Uterus (tissue), 2 donors: ENCODE results near the gene MPP3.

ENCODE experiments used
- POLR2A ChIP-seq, 2 donors: fragments of 450-650 bp; IDR thresholded peaks; one replicate each; pipeline ENCODE4 v1.6.1; 2016; ENCODE audit warnings: antibody characterized with exemption in 2 of 2, mild to moderate bottlenecking in 1 of 2, moderate library complexity in 1 of 2
- TF ChIP-seq, protein P1 (sequence below), 4 experiments: fragments of 200-600 bp in 2 of 4; fragments of 450-650 bp in 2 of 4; sonication (generic) in 2 of 4; IDR thresholded peaks; one replicate each; pipeline ENCODE4 v1.5.1; 2016 to 2019; ENCODE audit warnings: antibody characterized with exemption in 4 of 4, mild to moderate bottlenecking in 2 of 4, moderate library complexity in 1 of 4

DNA sequence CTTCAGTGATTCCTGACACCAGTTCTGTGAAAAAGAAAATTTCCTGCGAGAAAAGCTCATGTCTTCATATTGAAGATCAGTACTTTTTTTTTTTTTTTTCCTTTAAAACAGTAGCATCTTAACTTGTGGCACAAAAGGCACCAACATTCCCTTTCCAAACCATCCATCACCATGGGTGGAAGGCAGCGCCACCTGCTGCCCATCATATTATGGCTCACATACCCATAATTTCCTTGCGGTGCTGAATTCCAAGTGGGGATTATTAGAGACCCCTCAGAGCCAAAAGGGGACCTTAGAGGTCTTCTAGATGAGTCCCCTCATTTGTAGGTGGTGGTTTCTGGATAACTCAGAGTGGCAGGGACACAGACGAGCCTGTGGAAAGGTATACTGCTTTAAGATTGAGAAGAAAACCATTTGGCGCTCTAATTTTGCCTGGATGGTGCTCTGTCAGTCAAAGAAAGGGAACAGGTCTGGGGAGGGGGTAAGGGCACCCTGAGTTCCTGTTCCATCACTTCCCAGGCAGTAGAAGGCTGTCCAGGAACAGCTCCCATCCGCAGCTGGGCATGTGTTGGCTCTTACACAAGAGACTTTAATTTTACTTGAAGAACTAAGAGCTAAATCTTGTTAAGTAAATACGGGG, 66.4 kb downstream of the MPP3 start:
- TF ChIP-seq, protein P1, sequence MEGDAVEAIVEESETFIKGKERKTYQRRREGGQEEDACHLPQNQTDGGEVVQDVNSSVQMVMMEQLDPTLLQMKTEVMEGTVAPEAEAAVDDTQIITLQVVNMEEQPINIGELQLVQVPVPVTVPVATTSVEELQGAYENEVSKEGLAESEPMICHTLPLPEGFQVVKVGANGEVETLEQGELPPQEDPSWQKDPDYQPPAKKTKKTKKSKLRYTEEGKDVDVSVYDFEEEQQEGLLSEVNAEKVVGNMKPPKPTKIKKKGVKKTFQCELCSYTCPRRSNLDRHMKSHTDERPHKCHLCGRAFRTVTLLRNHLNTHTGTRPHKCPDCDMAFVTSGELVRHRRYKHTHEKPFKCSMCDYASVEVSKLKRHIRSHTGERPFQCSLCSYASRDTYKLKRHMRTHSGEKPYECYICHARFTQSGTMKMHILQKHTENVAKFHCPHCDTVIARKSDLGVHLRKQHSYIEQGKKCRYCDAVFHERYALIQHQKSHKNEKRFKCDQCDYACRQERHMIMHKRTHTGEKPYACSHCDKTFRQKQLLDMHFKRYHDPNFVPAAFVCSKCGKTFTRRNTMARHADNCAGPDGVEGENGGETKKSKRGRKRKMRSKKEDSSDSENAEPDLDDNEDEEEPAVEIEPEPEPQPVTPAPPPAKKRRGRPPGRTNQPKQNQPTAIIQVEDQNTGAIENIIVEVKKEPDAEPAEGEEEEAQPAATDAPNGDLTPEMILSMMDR (IDR thresholded peaks at IDR 0.05): peak; percentile 60 to 83 (median 66)
- no peak for TF ChIP-seq POLR2A (IDR thresholded peaks at IDR 0.05)
